Hepatocyte (in vitro differentiated cells): Measurements from ENCODE around the gene LRBA.

Experiments used
- EZH2phosphoT487 ChIP-seq: fragments of 200-600 bp; sonication (generic); IDR thresholded peaks from one replicate; pipeline ENCODE4 v1.6.1; 2018; ENCODE audit warnings: antibody characterized with exemption, mild to moderate bottlenecking, low read depth, moderate library complexity; ENCODE audit not compliant: unreplicated experiment, severe bottlenecking
- TF ChIP-seq, protein P1 (sequence below): fragments of 200-600 bp; sonication (generic); IDR thresholded peaks from 2 replicates; pipeline ENCODE4 v1.5.1; 2016; ENCODE audit warnings: antibody characterized with exemption, mild to moderate bottlenecking; ENCODE audit not compliant: poor library complexity

DNA sequence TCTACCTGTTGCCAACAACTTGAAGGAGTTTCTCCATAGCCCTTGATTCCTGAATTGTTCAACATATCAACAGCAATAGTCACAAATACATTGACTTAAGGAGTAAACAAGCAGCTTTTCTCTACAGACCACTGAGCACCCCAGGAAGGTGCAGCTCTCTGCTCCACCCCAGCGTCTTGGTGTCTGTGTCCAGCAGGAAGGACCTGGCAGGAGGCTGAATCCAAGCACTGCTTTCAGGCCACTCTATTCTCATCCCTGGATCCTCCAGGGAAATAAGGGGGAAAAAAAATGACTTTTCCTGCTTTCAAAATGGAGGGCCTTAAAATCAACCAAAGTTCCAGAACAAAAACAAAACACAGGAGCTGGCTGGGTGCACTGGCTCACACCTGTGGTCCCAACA lies 593.5 kb downstream of the LRBA start:
- TF ChIP-seq EZH2phosphoT487: no peak
- TF ChIP-seq, protein P1, sequence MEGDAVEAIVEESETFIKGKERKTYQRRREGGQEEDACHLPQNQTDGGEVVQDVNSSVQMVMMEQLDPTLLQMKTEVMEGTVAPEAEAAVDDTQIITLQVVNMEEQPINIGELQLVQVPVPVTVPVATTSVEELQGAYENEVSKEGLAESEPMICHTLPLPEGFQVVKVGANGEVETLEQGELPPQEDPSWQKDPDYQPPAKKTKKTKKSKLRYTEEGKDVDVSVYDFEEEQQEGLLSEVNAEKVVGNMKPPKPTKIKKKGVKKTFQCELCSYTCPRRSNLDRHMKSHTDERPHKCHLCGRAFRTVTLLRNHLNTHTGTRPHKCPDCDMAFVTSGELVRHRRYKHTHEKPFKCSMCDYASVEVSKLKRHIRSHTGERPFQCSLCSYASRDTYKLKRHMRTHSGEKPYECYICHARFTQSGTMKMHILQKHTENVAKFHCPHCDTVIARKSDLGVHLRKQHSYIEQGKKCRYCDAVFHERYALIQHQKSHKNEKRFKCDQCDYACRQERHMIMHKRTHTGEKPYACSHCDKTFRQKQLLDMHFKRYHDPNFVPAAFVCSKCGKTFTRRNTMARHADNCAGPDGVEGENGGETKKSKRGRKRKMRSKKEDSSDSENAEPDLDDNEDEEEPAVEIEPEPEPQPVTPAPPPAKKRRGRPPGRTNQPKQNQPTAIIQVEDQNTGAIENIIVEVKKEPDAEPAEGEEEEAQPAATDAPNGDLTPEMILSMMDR: no peak
